Ascending aorta (tissue), 2 donors: ENCODE results near the gene AGPAT4. TPM values are rescaled to one million over a fixed set of nuclear protein-coding genes. Genes with fewer than 3 reads are reported as not detected.
"Not testable (repeated sequence)": the region's sequence is repeated elsewhere in the genome, so short reads cannot be mapped to it uniquely, and the experiment has no call there.

Experiments used
- DNase-seq, 2 donors: peaks; one replicate each; pipeline ENCODE4 v3.0.0-alpha.2; 2019; ENCODE audit warnings: low spot score in 2 of 2
- H3K27ac ChIP-seq, 2 donors: fragments of 200-600 bp; sonication (generic); one replicate each; pipeline ENCODE4 v1.5.1; 2016 to 2017; ENCODE audit warnings: mild to moderate bottlenecking in 1 of 2
- H3K27me3 ChIP-seq: fragments of 200-600 bp; sonication (generic); one replicate; pipeline ENCODE4 v1.5.1; 2017
- H3K36me3 ChIP-seq, 2 donors: fragments of 200-600 bp; sonication (generic); one replicate each; pipeline ENCODE4 v1.5.1; 2016
- H3K4me1 ChIP-seq, 2 donors: fragments of 200-600 bp; sonication (generic); one replicate each; pipeline ENCODE4 v1.5.1; 2016 to 2017; ENCODE audit warnings: mild to moderate bottlenecking in 1 of 2
- H3K4me3 ChIP-seq, 2 donors: fragments of 200-600 bp; sonication (generic); one replicate each; pipeline ENCODE4 v1.5.1; 2016 to 2017; ENCODE audit warnings: mild to moderate bottlenecking in 1 of 2
- H3K9me3 ChIP-seq, 2 donors: fragments of 200-600 bp; sonication (generic); one replicate each; pipeline ENCODE4 v1.5.1; 2016
- CTCF ChIP-seq, 3 experiments: fragments of 200-600 bp in 2 of 3; fragments of 450-650 bp in 1 of 3; sonication (generic) in 2 of 3; IDR thresholded peaks; one replicate each; pipeline ENCODE4 v1.5.1; 2016 to 2019; ENCODE audit warnings: antibody characterized with exemption in 3 of 3, mild to moderate bottlenecking in 1 of 3, moderate library complexity in 1 of 3
- intact Hi-C: fragments of 100-400 bp; cut with DNase I; formaldehyde crosslinking; loops from one replicate; pipeline ENCODE4 v1.15.1; 2023
- total RNA-seq: library from RNA; depleted of rRNA; stranded (reverse); fragments of >200 nt; gene quantifications from one replicate; pipeline ENCODE4 v1.1.0, GENCODE V29; 2016

Gene AGPAT4
- total RNA-seq, 1 donor from 2014 or later: 6.8 TPM

- Histone ChIP-seq H3K9me3 (no peaks in the 10 kb centered on the region), H3K27me3 (no peaks in the 10 kb centered on the region)
Measured at GRCh38 chr6:161313940-161314509, 40.2 kb upstream of the AGPAT4 start.

GRCh38 chr6:161313475-161313874 lies 39.6 kb upstream of the AGPAT4 start:
- H3K36me3 ChIP-seq, H3K27ac ChIP-seq, H3K4me3 ChIP-seq, DNase-seq, H3K4me1 ChIP-seq, H3K9me3 ChIP-seq, intact Hi-C loops, H3K27me3 ChIP-seq: not testable (repeated sequence)

More at GRCh38 chr6:161313940-161314509, 40.2 kb upstream of the AGPAT4 start:
- no peak overlapping the region for H3K4me3 ChIP-seq
- H3K36me3 ChIP-seq: no peaks in the 10 kb centered on the region
- no peak for TF ChIP-seq CTCF (IDR thresholded peaks at IDR 0.05)
- intact Hi-C loops: no loop called here
- H3K27ac ChIP-seq: no peak overlapping the region
- DNase-seq: no peak
- no peaks in the 10 kb centered on the region for H3K4me1 ChIP-seq

DNA sequence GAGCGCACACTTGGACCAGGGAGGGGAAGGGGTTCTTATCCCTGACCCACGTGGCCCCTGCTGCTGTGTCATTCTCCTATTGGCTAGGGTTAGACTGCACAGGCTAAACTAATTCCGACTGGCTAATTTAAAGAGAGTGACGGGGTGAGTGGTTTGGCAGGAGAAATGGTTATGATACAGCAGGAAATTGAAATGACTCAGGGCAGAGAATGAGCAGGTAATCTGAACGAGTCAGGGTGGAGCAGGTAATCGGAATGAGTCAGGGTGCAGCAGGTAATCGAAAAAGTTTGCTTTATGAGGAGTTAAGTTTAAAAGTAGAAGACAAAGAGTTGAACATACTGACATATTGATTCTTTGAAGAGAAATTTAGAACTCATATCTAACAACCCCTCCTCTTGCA lies 35.9 kb upstream of the AGPAT4 start:
- H3K9me3 ChIP-seq, H3K4me3 ChIP-seq, H3K4me1 ChIP-seq, DNase-seq, H3K27me3 ChIP-seq, intact Hi-C loops, H3K36me3 ChIP-seq, H3K27ac ChIP-seq: not testable (repeated sequence)

GRCh38 chr6:161308075-161308655 lies 34.3 kb upstream of the AGPAT4 start:
- DNase-seq: no peak
- Histone ChIP-seq H3K27me3 (no peaks in the 10 kb centered on the region), H3K36me3 (no peaks in the 10 kb centered on the region), H3K4me1 (no peaks in the 10 kb centered on the region), H3K27ac (no peak overlapping the region), H3K4me3 (no peak overlapping the region), H3K9me3 (no peaks in the 10 kb centered on the region)
- intact Hi-C loops: no loop called here
- no peak for TF ChIP-seq CTCF (IDR thresholded peaks at IDR 0.05)

DNA sequence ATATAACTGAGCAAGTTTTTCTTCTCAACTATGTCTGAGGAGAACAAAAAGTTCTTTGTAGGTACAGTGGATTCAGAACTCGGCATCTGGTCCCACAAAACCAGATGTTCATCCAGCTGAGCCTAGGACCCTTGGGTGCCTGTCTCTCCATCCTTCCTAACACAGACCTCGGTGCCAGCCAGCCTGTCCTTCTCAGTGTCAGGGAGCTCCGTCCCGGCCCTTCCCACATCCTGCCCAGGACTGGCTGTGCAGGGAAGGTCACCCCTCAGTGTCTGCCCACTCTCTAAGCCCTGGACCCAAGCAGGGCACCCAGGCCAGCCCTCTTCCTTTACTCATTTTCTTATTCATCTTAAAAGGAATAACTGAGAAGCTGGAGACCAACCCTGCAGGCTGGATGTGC lies 32.0 kb upstream of the AGPAT4 start:
- no peaks in the 10 kb centered on the region for H3K4me1 ChIP-seq
- H3K27ac ChIP-seq: no peak overlapping the region
- no peak overlapping the region for H3K4me3 ChIP-seq
- no peaks in the 10 kb centered on the region for H3K36me3 ChIP-seq
- H3K27me3 ChIP-seq: no peaks in the 10 kb centered on the region
- intact Hi-C loops: no loop called here
- no peak for TF ChIP-seq CTCF (IDR thresholded peaks at IDR 0.05)
- no peaks in the 10 kb centered on the region for H3K9me3 ChIP-seq
- no peak for DNase-seq

DNA sequence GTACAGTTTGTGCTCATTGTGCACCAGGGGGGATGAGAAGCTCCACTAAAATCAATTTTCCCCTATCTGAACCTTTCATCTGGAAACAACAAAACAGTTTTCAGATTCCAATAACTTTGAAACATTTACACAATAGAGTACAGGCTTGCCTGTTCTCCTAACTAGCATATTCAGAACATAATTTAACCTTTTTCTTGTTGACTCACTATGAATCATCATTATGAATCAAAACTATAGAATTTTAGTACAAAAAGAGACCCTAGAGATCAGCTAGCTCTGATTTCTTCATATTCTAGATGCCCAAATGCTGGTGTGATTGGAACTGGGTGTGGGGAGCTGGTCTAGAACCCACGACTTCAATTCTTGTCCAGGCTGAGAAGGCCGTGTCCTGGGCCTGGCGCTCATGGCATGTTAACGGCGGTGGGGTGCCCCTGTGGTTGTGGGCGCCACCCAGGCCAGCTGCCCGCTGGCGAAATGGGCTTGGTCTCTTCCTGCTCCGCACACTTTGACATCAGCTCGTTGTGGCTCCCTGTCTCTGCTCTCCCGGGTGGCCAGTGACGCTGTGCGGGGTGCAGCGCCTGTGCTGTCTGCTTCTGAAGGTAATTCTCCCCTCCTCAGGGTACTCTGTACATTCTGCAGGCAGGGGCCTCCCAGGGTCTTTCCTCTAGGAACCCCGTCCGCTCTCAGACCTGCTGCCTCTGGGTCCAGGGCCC lies 29.9 kb upstream of the AGPAT4 start:
- H3K27ac ChIP-seq: no peak overlapping the region
- no peak overlapping the region for H3K4me3 ChIP-seq
- intact Hi-C loops: no loop called here
- no peaks in the 10 kb centered on the region for H3K9me3 ChIP-seq
- no peaks in the 10 kb centered on the region for H3K36me3 ChIP-seq
- H3K4me1 ChIP-seq: no peaks in the 10 kb centered on the region
- no peak for DNase-seq
- TF ChIP-seq CTCF (IDR thresholded peaks at IDR 0.05): no peak
- no peaks in the 10 kb centered on the region for H3K27me3 ChIP-seq
